K562 (cell line): ENCODE measurements around the gene LCA5L. TPM values are rescaled to one million over a fixed set of nuclear protein-coding genes. Genes with fewer than 3 reads are reported as not detected.
A peak's percentile ranks its signal among the peaks of the same experiment; 100 is the strongest.

Source experiments
- ATF3 ChIP-seq, 2 experiments: fragments of 450-650 bp in 1 of 2; sonication (generic) in 1 of 2; formaldehyde crosslinking in 1 of 2; IDR thresholded peaks in 1 of 2; conservative IDR thresholded peaks in 1 of 2; 2 replicates each; pipeline versions ENCODE4 v1.6.1 to v1.8.1; 2016 to 2023; ENCODE audit warnings: mild to moderate bottlenecking in 2 of 2, moderate library complexity in 2 of 2, inconsistent platforms in 1 of 2, missing genetic modification reagents in 1 of 2
- BRD9 ChIP-seq: fragments of 450-650 bp; IDR thresholded peaks from 2 replicates; pipeline ENCODE4 v1.6.1; 2018; ENCODE audit warnings: low read depth; ENCODE audit not compliant: partially characterized antibody
- CBFA2T3 ChIP-seq: fragments of 450-650 bp; IDR thresholded peaks from 2 replicates; pipeline ENCODE4 v1.6.1; 2017
- CTCF ChIP-seq, 3 experiments: IDR thresholded peaks in 2 of 3; conservative IDR thresholded peaks in 1 of 3; 2 replicates each; pipeline ENCODE4 v1.5.1; 2011 to 2012; ENCODE audit warnings: low read length in 3 of 3, mild to moderate bottlenecking in 3 of 3, control low read depth in 2 of 3, improper control_type of control experiment in 1 of 3, inconsistent platforms in 1 of 3, low read depth in 1 of 3, mixed read lengths in 1 of 3, moderate library complexity in 1 of 3; ENCODE audit not compliant: insufficient read depth in 2 of 3
- DDX20 ChIP-seq: fragments of 450-650 bp; IDR thresholded peaks from 2 replicates; pipeline ENCODE4 v1.6.1; 2016; ENCODE audit warnings: missing genetic modification characterization, low read depth, mild to moderate bottlenecking, missing compliant biosample characterization, moderate library complexity
- EP300 ChIP-seq: IDR thresholded peaks from 2 replicates; pipeline ENCODE4 v1.6.1; 2012; ENCODE audit warnings: low read length, improper control_type of control experiment
- MECOM ChIP-seq: fragments of 250-450 bp; sonication (Bioruptor Pico); IDR thresholded peaks from 2 replicates; pipeline ENCODE4 v1.8.0; 2022; ENCODE audit warnings: inconsistent platforms
- POLR2H ChIP-seq: IDR thresholded peaks from 2 replicates; pipeline ENCODE4 v1.6.1; 2016; ENCODE audit warnings: missing genetic modification characterization, low read depth, mild to moderate bottlenecking, control low read depth, missing compliant biosample characterization, moderate library complexity
- PREB ChIP-seq: sonication (generic); formaldehyde crosslinking; IDR thresholded peaks from 2 replicates; pipeline ENCODE4 v1.8.1; 2023; ENCODE audit warnings: mild to moderate bottlenecking, missing genetic modification reagents
- PRMT5 ChIP-seq: sonication (generic); formaldehyde crosslinking; IDR thresholded peaks from 2 replicates; pipeline ENCODE4 v1.5.0; 2020; ENCODE audit warnings: missing genetic modification reagents
- SIX5 ChIP-seq, 2 experiments: IDR thresholded peaks; 2 replicates each; pipeline ENCODE4 v1.6.1; 2011; ENCODE audit warnings: low read length in 2 of 2, borderline replicate concordance in 1 of 2, low read depth in 1 of 2, mild to moderate bottlenecking in 1 of 2, moderate library complexity in 1 of 2; ENCODE audit not compliant: insufficient read depth in 1 of 2
- SMARCA5 ChIP-seq: fragments of 450-650 bp; IDR thresholded peaks from 2 replicates; pipeline ENCODE4 v1.6.1; 2016
- SOX6 ChIP-seq: fragments of 450-650 bp; IDR thresholded peaks from 2 replicates; pipeline ENCODE4 v1.6.1; 2014; ENCODE audit warnings: mild to moderate bottlenecking
- TCF3 ChIP-seq: sonication (generic); formaldehyde crosslinking; IDR thresholded peaks from 2 replicates; pipeline ENCODE4 v1.4.0; 2020; ENCODE audit warnings: mild to moderate bottlenecking, missing genetic modification reagents
- THRA ChIP-seq: fragments of 450-650 bp; IDR thresholded peaks from 2 replicates; pipeline ENCODE4 v1.6.1; 2017; ENCODE audit warnings: mild to moderate bottlenecking, moderate library complexity
- USF2 ChIP-seq: sonication (generic); formaldehyde crosslinking; IDR thresholded peaks from 2 replicates; pipeline ENCODE4 v1.5.0; 2020; ENCODE audit warnings: missing genetic modification reagents
- ZNF197 ChIP-seq: fragments of 200-800 bp; sonication (Bioruptor generic); IDR thresholded peaks from 2 replicates; pipeline ENCODE4 v1.6.1; 2016; ENCODE audit warnings: low read depth, missing genetic modification characterization, missing compliant biosample characterization
- polyA plus RNA-seq, 8 experiments: library from polyadenylated mRNA; depleted of rRNA in 4 of 8; stranded (reverse) in 5 of 8; unstranded in 3 of 8; fragments of >200 nt; fragmentation: Nextera tagmentation in 2 of 8; fragmentation: Illumina TruSeq in 1 of 8; extraction: Ambion mirVana in 2 of 8; extraction: Trizol in 1 of 8; gene quantifications; 2 replicates each; pipeline versions ENCODE4 v1.2.1 to v1.2.3, GENCODE V29; 2011 to 2014; ENCODE audit warnings: inconsistent platforms in 1 of 8, missing spikeins in 1 of 8
- total RNA-seq, 7 experiments: library from RNA; depleted of rRNA in 6 of 7; stranded (reverse); fragments of >200 nt in 6 of 7; fragmentation: Illumina TruSeq in 2 of 7; extraction: Trizol in 2 of 7; gene quantifications; 2 replicates each; pipeline versions ENCODE4 v1.2.1 to v1.2.3, GENCODE V29; 2011 to 2021; ENCODE audit warnings: low replicate concordance in 1 of 7

The LCA5L gene
- total and polyA plus RNA-seq, 9 of the 15 experiments (the other 6 are each of a cell fraction or from before 2014, with no cell fraction given) = 1.8 to 4.9 (median 3.8) TPM

GRCh38 chr21:39445321-39446269 is at the start of gene LCA5L (continued):
- TF ChIP-seq CTCF (IDR thresholded peaks at IDR 0.05 in 2 of 3, conservative IDR thresholded peaks at IDR 0.05 in 1 of 3; ENCODE audit: insufficient read depth in 2 of 3, low read depth in 1 of 3, low read length in 3 of 3) (peak; percentile 9 to 15 (median 10); a peak in 3 of 6 replicates), TCF3 (CRISPR knock-in tag) (peak; percentile 9; the same call in 1 of the 2 replicates), SMARCA5 (no peak), MECOM (peak; percentile 55; the same call in 1 of the 2 replicates), ZNF197 (peak; percentile 71; the same call in 1 of the 2 replicates), POLR2H (tag) (peak; percentile 92), THRA (no peak), CBFA2T3 (no peak), EP300 (0 out of 2 replicates have a peak, but pooled peaks have one; percentile 2), PREB (CRISPR knock-in tag) (no peak), SOX6 (peak; percentile 61; the same call in 1 of the 2 replicates), PRMT5 (0 out of 2 replicates have a peak, but pooled peaks have one; percentile 19), DDX20 (tag) (no peak; the same call in 1 of the 2 replicates), USF2 (CRISPR knock-in tag) (no peak), BRD9 (peak; percentile 21), SIX5 (IDR thresholded peaks at IDR 0.05; ENCODE audit: borderline replicate concordance in 1 of 2, insufficient read depth in 1 of 2, low read depth in 1 of 2, low read length in 2 of 2) (0 out of 4 replicates have a peak, but pooled peaks of 1 of the 2 experiments have one; percentile 19), ATF3 (IDR thresholded peaks at IDR 0.05) (no peak; the same call in 1 of the 2 replicates), ATF3 (CRISPR knock-in tag; conservative IDR thresholded peaks at IDR 0.05) (peak; percentile 51; the same call in 1 of the 2 replicates)
